Peyer's patch (tissue), 4 donors: ENCODE measurements around the gene OR2F1. TPM values are rescaled to one million over a fixed set of nuclear protein-coding genes. Genes with fewer than 3 reads are reported as not detected.

ENCODE experiments used
- DNase-seq, 3 donors: peaks; one replicate each; pipeline ENCODE4 v3.0.0-alpha.2; 2017 to 2019
- H3K27ac ChIP-seq, 4 donors: fragments of 200-600 bp; sonication (generic); one replicate each; pipeline ENCODE4 v1.5.1; 2016 to 2019
- H3K27me3 ChIP-seq, 2 donors: fragments of 200-600 bp; sonication (generic); one replicate each; pipeline ENCODE4 v1.5.1; 2019
- H3K36me3 ChIP-seq, 3 donors: fragments of 200-600 bp; sonication (generic); one replicate each; pipeline ENCODE4 v1.5.1; 2016 to 2019
- H3K4me1 ChIP-seq, 4 donors: fragments of 200-600 bp; sonication (generic); one replicate each; pipeline ENCODE4 v1.5.1; 2016 to 2019
- H3K4me3 ChIP-seq, 4 donors: fragments of 200-600 bp; sonication (generic); 1 replicate in 3 of 4; 2 replicates in 1 of 4; pipeline ENCODE4 v1.5.1; 2016 to 2019; ENCODE audit warnings: mild to moderate bottlenecking in 1 of 4
- H3K9me3 ChIP-seq, 4 donors: fragments of 200-600 bp; sonication (generic); one replicate each; pipeline ENCODE4 v1.5.1; 2016 to 2019; ENCODE audit warnings: mild to moderate bottlenecking in 1 of 4
- CTCF ChIP-seq, 6 experiments: fragments of 450-650 bp in 4 of 6; fragments of 200-600 bp in 2 of 6; sonication (generic) in 1 of 6; IDR thresholded peaks; one replicate each; pipeline ENCODE4 v1.5.1; 2017 to 2019; ENCODE audit warnings: antibody characterized with exemption in 6 of 6, mild to moderate bottlenecking in 3 of 6, moderate library complexity in 1 of 6
- POLR2A ChIP-seq, 2 donors: fragments of 450-650 bp; IDR thresholded peaks; one replicate each; pipeline ENCODE4 v1.5.1; 2017; ENCODE audit warnings: antibody characterized with exemption in 2 of 2, mild to moderate bottlenecking in 2 of 2, moderate library complexity in 2 of 2
- total RNA-seq, 4 donors: library from RNA; depleted of rRNA; stranded (reverse); fragments of >200 nt; gene quantifications; one replicate each; pipeline ENCODE4 v1.1.0, GENCODE V29; 2016

The OR2F1 gene
- total RNA-seq, 4 donors from 2014 or later = not detected

- no peaks in the 10 kb centered on the region for H3K36me3 ChIP-seq
- H3K9me3 ChIP-seq = no peaks in the 10 kb centered on the region
- H3K4me1 ChIP-seq = no peaks in the 10 kb centered on the region
- H3K4me3 ChIP-seq = no peak overlapping the region
- H3K27me3 ChIP-seq = no peaks in the 10 kb centered on the region
- TF ChIP-seq POLR2A (IDR thresholded peaks at IDR 0.05) (no peak), CTCF (IDR thresholded peaks at IDR 0.05) (no peak)
- DNase-seq = no peak
- H3K27ac ChIP-seq = no peak overlapping the region
Measured at GRCh38 chr7:143910473-143911248, 44.0 kb upstream of the OR2F1 start.

GRCh38 chr7:143913945-143914615, 40.6 kb upstream of the OR2F1 start:
- Histone ChIP-seq H3K27ac (no peak overlapping the region), H3K36me3 (no peaks in the 10 kb centered on the region), H3K4me1 (no peaks in the 10 kb centered on the region), H3K4me3 (no peak overlapping the region), H3K9me3 (no peaks in the 10 kb centered on the region), H3K27me3 (no peaks in the 10 kb centered on the region)
- DNase-seq = no peak
- TF ChIP-seq CTCF (IDR thresholded peaks at IDR 0.05) = no peak
- no peak for TF ChIP-seq POLR2A (IDR thresholded peaks at IDR 0.05)

- no peak for DNase-seq
- no peaks in the 10 kb centered on the region for H3K27me3 ChIP-seq
- no peak for TF ChIP-seq CTCF (IDR thresholded peaks at IDR 0.05)
- no peak for TF ChIP-seq POLR2A (IDR thresholded peaks at IDR 0.05)
- H3K4me1 ChIP-seq = no peaks in the 10 kb centered on the region
- no peaks in the 10 kb centered on the region for H3K9me3 ChIP-seq
- H3K27ac ChIP-seq = no peak overlapping the region
- no peak overlapping the region for H3K4me3 ChIP-seq
- H3K36me3 ChIP-seq = no peaks in the 10 kb centered on the region
Measured at GRCh38 chr7:143914938-143915652, 39.5 kb upstream of the OR2F1 start.

- TF ChIP-seq CTCF (IDR thresholded peaks at IDR 0.05) (no peak), POLR2A (IDR thresholded peaks at IDR 0.05) (no peak)
- Histone ChIP-seq H3K9me3 (no peaks in the 10 kb centered on the region), H3K27ac (no peak overlapping the region), H3K4me1 (no peaks in the 10 kb centered on the region), H3K27me3 (no peaks in the 10 kb centered on the region), H3K4me3 (no peak overlapping the region), H3K36me3 (no peaks in the 10 kb centered on the region)
- no peak for DNase-seq
Measured at GRCh38 chr7:143924851-143925250, 29.8 kb upstream of the OR2F1 start.

GRCh38 chr7:143929224-143929920, 25.3 kb upstream of the OR2F1 start:
- Histone ChIP-seq H3K4me3 (no peak overlapping the region), H3K27me3 (no peaks in the 10 kb centered on the region), H3K4me1 (no peaks in the 10 kb centered on the region), H3K27ac (no peak overlapping the region), H3K36me3 (no peaks in the 10 kb centered on the region), H3K9me3 (peaks cover 0 to 6% (median 0%) of the 10 kb centered on the region in 4 donors)
- TF ChIP-seq POLR2A (IDR thresholded peaks at IDR 0.05) (no peak), CTCF (IDR thresholded peaks at IDR 0.05) (no peak)
- DNase-seq = no peak
